Uterus (tissue), 4 donors: Measurements from ENCODE around the gene LRP1B. TPM values are rescaled to one million over a fixed set of nuclear protein-coding genes. Genes with fewer than 3 reads are reported as not detected.

Experiments used
- DNase-seq, 2 donors: peaks; one replicate each; pipeline ENCODE4 v3.0.0-alpha.2; 2019 to 2020
- H3K27ac ChIP-seq, 2 donors: fragments of 200-600 bp; sonication (generic); 1 replicate in 1 of 2; 2 replicates in 1 of 2; pipeline ENCODE4 v1.5.1; 2016 to 2018
- H3K27me3 ChIP-seq, 2 donors: fragments of 200-600 bp; sonication (generic); one replicate each; pipeline ENCODE4 v1.5.1; 2018 to 2019; ENCODE audit warnings: control low read depth in 1 of 2
- H3K36me3 ChIP-seq, 2 donors: fragments of 200-600 bp; sonication (generic); one replicate each; pipeline ENCODE4 v1.5.1; 2019; ENCODE audit warnings: control low read depth in 1 of 2
- H3K4me1 ChIP-seq, 2 donors: fragments of 200-600 bp; sonication (generic); one replicate each; pipeline ENCODE4 v1.5.1; 2018 to 2019; ENCODE audit warnings: control low read depth in 1 of 2
- H3K4me3 ChIP-seq, 2 donors: fragments of 200-600 bp; sonication (generic); 1 replicate in 1 of 2; 2 replicates in 1 of 2; pipeline ENCODE4 v1.5.1; 2018 to 2019; ENCODE audit warnings: mild to moderate bottlenecking in 1 of 2
- H3K9me3 ChIP-seq, 2 donors: fragments of 200-600 bp; sonication (generic); one replicate each; pipeline ENCODE4 v1.5.1; 2019; ENCODE audit warnings: control low read depth in 1 of 2
- POLR2A ChIP-seq, 2 donors: fragments of 450-650 bp; IDR thresholded peaks; one replicate each; pipeline ENCODE4 v1.6.1; 2016; ENCODE audit warnings: antibody characterized with exemption in 2 of 2, mild to moderate bottlenecking in 1 of 2, moderate library complexity in 1 of 2
- intact Hi-C: fragments of 100-400 bp; cut with DNase I; formaldehyde crosslinking; loops from one replicate; pipeline ENCODE4 v1.15.1; 2023; ENCODE audit warnings: low total_unique reads
- total RNA-seq, 4 donors: library from RNA; depleted of rRNA in 3 of 4; stranded (reverse); fragments of >200 nt in 3 of 4; gene quantifications; one replicate each; pipeline versions ENCODE4 v1.1.0 to v1.2.4, GENCODE V29; 2014 to 2023
- TF ChIP-seq, protein P1 (sequence below), 4 experiments: fragments of 200-600 bp in 2 of 4; fragments of 450-650 bp in 2 of 4; sonication (generic) in 2 of 4; IDR thresholded peaks; one replicate each; pipeline ENCODE4 v1.5.1; 2016 to 2019; ENCODE audit warnings: antibody characterized with exemption in 4 of 4, mild to moderate bottlenecking in 2 of 4, moderate library complexity in 1 of 4
- donor health status: DM: yes; HTN: yes; CAD: no.

The LRP1B gene
- total RNA-seq, 4 donors from 2014 or later, result 0.29 to 7.3 (median 0.79) TPM; not detected in 1

DNA sequence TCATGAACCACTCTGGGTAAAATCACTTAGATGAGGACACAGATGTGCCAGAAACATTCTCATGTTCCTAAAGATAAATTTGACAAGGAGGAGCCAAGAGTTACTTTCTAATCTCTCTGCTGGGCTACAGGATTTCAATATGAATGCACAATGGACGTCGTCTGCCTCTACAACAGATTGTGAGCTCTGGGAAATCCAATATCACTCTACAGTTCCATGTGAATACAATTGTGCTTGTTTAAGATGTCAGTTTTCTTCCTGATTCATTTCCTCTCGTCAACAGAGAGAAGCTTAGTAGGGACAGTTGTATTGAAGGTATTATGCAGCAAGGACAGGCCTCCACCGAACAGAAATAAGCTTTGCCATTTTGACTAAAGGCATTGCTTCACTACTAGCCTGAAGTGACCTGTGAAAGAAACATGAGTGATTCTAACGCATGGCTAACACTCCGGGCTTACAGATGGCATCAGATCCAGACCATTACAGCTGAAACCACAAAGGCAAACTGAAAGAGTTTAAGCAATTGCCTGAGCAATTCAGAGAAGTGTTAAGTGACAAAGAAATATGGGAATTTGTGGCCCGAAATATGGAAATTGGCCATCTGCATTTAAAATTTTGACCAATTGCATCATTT, 1591.5 kb downstream of the LRP1B start:
- TF ChIP-seq, protein P1, sequence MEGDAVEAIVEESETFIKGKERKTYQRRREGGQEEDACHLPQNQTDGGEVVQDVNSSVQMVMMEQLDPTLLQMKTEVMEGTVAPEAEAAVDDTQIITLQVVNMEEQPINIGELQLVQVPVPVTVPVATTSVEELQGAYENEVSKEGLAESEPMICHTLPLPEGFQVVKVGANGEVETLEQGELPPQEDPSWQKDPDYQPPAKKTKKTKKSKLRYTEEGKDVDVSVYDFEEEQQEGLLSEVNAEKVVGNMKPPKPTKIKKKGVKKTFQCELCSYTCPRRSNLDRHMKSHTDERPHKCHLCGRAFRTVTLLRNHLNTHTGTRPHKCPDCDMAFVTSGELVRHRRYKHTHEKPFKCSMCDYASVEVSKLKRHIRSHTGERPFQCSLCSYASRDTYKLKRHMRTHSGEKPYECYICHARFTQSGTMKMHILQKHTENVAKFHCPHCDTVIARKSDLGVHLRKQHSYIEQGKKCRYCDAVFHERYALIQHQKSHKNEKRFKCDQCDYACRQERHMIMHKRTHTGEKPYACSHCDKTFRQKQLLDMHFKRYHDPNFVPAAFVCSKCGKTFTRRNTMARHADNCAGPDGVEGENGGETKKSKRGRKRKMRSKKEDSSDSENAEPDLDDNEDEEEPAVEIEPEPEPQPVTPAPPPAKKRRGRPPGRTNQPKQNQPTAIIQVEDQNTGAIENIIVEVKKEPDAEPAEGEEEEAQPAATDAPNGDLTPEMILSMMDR (IDR thresholded peaks at IDR 0.05), result no peak
- TF ChIP-seq POLR2A (IDR thresholded peaks at IDR 0.05), result no peak
- no peak overlapping the region for H3K4me3 ChIP-seq
- intact Hi-C loops, result no loop called here
- no peaks in the 10 kb centered on the region for H3K27me3 ChIP-seq
- no peak for DNase-seq
- H3K4me1 ChIP-seq, result no peaks in the 10 kb centered on the region
- H3K27ac ChIP-seq, result no peak overlapping the region
- H3K9me3 ChIP-seq, result no peaks in the 10 kb centered on the region
- H3K36me3 ChIP-seq, result no peaks in the 10 kb centered on the region

DNA sequence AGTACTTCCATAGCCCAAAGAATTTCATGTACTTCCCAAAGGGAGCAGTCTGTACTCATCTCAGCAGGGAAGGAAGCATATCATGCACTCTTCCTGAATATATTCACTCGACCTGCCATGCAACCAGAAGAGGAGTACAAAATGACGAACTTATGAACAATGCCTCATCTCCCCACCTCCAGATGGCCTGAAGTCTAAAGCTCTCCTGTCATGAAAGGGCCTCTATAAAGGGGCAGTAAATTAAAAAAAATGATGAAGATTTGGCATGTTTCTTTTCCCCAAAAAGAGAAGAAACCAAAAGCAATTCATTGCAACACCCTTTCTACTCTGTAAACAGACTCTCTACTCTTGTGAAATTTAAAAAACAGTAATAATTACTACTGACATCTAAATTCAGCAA, 1601.1 kb downstream of the LRP1B start:
- intact Hi-C loops, result no loop called here
- H3K27ac ChIP-seq, result no peak overlapping the region
- DNase-seq, result no peak
- no peak overlapping the region for H3K4me3 ChIP-seq
- no peaks in the 10 kb centered on the region for H3K9me3 ChIP-seq
- no peaks in the 10 kb centered on the region for H3K27me3 ChIP-seq
- H3K4me1 ChIP-seq, result no peaks in the 10 kb centered on the region
- no peaks in the 10 kb centered on the region for H3K36me3 ChIP-seq
- no peak for TF ChIP-seq POLR2A (IDR thresholded peaks at IDR 0.05)
- TF ChIP-seq, protein P1 (IDR thresholded peaks at IDR 0.05), result no peak

DNA sequence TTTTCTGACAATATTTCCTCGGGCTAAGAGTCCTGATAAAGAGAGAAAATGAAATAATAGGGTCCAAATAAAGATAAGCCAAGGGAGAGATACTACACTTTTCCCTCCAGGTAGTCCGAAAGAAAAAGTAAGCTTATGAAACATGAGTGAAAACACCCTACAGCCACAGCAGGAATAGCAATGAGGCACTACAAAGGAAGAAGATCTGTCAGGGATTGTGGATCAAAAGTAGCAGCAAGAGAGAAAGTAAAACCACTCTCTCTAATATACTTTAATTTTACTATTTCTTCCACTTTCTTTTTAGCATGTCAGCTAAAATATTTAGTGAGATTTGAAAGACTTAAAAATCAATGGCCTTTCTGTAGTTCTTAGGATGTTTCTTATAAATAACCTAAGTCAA, 1601.8 kb downstream of the LRP1B start:
- H3K4me1 ChIP-seq, result no peaks in the 10 kb centered on the region
- TF ChIP-seq, protein P1 (IDR thresholded peaks at IDR 0.05), result no peak
- no peak for TF ChIP-seq POLR2A (IDR thresholded peaks at IDR 0.05)
- H3K36me3 ChIP-seq, result no peaks in the 10 kb centered on the region
- no peaks in the 10 kb centered on the region for H3K27me3 ChIP-seq
- no peak for DNase-seq
- no peak overlapping the region for H3K27ac ChIP-seq
- no peak overlapping the region for H3K4me3 ChIP-seq
- intact Hi-C loops, result no loop called here
- H3K9me3 ChIP-seq, result no peaks in the 10 kb centered on the region

DNA sequence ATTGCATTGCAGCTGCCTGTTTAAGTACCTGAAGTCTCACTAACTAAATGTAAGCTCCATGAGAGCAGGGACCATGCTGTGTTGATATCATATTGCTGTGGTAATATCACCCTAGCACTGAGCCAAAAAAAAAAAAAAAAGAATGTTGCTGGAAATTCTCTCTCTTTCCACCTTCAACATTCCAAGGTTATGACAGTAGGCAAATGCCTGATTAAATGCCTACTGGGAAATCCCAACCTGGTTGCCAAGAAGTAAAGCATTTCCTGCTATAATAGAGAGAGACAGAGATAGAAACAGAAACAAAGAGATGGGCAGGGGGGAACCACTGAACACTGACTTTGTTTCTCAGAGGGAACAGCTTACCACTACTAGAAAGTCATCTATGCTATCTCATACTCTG, 1604.2 kb downstream of the LRP1B start:
- no peak for DNase-seq
- no peak for TF ChIP-seq POLR2A (IDR thresholded peaks at IDR 0.05)
- TF ChIP-seq, protein P1 (IDR thresholded peaks at IDR 0.05), result no peak
- intact Hi-C loops, result no loop called here
- Histone ChIP-seq H3K27me3 (no peaks in the 10 kb centered on the region), H3K9me3 (no peaks in the 10 kb centered on the region), H3K27ac (no peak overlapping the region), H3K36me3 (no peaks in the 10 kb centered on the region), H3K4me3 (no peak overlapping the region), H3K4me1 (no peaks in the 10 kb centered on the region)

DNA sequence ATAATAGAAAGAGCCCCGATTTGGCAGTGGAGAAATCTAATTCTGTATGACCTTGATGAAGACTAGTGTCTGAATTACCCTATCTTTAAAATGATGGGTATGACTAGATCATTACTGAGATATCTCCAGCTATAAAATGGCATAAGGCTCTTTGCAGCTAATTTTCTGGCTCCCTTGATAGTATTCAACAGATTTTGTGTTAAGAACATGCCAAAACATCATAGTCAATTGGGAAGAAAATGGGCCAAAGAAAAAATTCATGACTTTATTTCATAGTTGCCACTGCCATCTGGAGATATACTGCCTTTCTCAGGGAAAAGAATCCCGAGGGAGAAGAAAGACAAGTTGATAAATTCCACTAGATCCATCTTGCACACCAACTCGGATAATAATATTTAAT, 1618.7 kb downstream of the LRP1B start:
- Histone ChIP-seq H3K36me3 (no peaks in the 10 kb centered on the region), H3K9me3 (no peaks in the 10 kb centered on the region), H3K27ac (no peak overlapping the region), H3K4me3 (no peak overlapping the region), H3K4me1 (no peaks in the 10 kb centered on the region), H3K27me3 (no peaks in the 10 kb centered on the region)
- intact Hi-C loops, result no loop called here
- DNase-seq, result no peak
- TF ChIP-seq, protein P1 (IDR thresholded peaks at IDR 0.05), result no peak
- no peak for TF ChIP-seq POLR2A (IDR thresholded peaks at IDR 0.05)
